Posterior cingulate gyrus (tissue), 11 donors: ENCODE measurements around the gene CDH13.
A peak's percentile ranks its signal among the peaks of the same experiment; 100 is the strongest.

Source experiments
- DNase-seq, 10 donors: peaks; one replicate each; pipeline versions ENCODE4 v3.0.0 to v3.0.0-alpha.2; 2020 to 2021; ENCODE audit warnings: mixed read lengths in 3 of 10
- intact Hi-C: fragments of 100-400 bp; cut with DNase I; formaldehyde crosslinking; loops from one replicate; pipeline ENCODE4 v1.15.1; 2023

Gene CDH13

DNA sequence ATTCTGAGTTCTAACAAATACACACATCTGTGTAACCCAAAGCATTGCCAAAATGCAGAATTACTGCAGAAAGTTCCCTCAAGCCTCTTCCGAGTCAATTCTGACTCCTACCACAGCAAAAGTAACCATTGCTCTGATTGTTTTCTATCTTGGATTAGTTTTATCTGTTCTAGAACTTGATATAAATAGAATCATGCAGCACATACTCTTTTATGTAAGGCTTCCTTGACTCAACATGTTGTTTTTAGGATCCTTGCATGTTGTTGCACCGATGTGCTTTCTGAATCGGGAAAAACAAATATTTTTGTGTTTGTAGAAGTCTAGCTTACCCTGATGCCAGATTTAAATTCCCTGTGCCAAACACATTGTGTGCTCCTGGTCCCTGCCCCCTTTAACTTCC lies 140.4 kb downstream of the CDH13 start:
- intact Hi-C loops: no loop called here

DNA sequence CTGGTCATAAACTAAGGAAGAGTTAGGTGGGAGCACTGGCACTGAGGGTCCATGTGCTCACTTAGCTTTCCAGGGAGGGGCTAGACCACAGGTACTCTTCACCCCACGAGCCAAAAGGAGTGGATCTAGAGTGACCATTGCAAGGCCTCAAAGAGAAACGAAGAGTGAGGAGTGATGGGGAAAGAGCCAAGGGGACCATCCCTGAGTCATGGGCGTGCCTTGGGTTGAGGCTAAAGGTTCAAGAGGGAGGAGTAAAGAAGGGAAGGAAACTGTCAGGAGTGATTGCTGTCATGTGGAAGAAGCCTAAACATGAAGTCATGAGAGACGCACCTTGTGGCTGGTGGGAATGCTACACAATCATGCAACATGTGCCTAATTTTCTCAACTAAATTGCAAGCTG lies 141.0 kb downstream of the CDH13 start:
- intact Hi-C loops: no loop called here
- DNase-seq: no peak

More for the DNA sequence above, 140.4 kb downstream of the CDH13 start:
- no peak for DNase-seq

DNA sequence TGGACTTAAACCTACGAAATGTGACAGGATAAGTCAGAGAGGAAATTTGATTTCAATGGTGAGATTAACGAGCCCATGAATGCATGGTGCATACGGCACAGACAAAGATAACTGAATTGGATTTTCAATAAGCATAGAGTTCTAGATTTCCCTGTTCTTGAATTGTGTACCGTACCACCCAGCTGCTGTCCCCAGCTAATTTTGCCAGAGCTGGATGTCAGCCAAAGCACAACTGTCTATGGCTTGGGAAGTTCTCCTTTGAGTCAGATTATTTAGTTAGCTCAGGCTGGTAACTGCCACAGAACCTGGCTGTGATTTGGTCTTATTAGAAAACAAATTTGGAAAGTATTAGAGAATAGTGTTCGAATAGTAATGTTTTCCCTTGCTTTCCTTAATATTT lies 143.1 kb downstream of the CDH13 start:
- peak in 4 of 10 donors; percentile 18 to 41 (median 26) for DNase-seq
- intact Hi-C loops: no loop called here

DNA sequence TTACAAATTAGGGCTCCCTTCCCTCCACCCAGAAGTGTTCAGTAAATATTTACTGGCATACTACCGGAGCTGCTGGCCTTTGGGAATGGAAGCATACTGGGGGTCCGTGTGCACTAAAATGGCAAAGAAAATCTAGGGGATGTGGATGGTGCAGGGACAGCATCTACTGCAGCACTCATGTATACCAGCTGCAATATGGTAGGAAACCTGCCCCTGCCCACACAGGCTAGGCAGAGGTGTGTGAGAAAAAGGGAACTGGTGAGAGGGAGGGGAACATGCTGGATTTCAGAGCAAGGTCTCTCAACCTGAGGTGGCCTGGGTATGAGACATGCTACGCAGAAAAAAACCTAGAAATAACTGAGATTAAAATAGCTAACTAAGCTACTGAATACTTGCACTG lies 145.4 kb downstream of the CDH13 start:
- DNase-seq: no peak
- intact Hi-C loops: no loop called here

DNA sequence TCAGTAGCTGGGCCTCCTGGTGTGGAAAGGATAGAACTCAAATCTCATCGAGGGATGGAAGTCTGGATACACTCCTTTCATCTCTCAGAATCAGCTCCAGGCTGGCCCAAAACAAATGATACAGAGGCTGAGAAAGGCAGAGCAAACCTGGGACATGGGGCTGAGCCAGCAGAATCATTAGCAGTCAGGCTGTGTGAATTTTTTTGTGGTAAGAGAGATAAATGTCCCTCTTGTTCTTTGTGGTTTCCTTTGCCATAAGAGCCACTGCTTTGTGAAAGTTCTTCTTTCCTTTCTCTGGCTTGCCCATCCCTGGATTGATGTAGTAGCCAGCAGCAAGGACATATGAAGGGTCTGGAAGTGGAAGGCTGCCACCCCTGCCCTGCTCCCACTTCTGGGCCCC lies 146.2 kb downstream of the CDH13 start:
- no peak for DNase-seq
- intact Hi-C loops: no loop called here

DNA sequence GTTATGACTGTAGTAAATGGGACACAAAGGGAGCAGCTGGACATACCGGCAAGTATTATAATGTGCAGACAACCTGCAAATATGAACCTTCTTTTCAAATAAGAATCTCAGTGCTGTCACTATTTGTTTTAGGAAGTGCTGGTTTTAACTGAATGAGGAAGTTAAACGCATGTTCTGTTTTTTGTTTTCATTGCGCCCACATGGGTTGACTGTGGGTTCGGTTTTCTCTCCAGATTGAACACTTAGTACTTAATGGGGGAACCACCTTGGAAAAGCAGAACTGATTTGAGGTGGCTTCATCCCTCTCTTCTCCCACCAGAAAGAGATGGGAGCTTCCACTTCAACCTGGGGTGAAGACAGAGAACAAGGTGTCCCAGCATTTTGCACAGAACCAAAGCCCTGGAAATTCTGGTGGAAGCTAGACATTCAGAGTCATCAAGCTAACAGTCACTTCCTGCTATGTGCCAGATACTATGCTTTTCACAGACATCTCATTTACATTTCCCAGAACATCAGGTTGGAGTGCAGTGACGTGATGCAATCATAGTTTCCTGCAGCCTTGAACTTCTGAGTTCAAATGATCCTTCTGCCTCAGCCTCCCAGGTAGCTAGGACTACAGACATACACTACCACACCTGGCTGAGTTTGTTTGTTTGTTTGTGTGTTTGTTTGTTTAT lies 149.8 kb downstream of the CDH13 start:
- intact Hi-C loops: no loop called here
- DNase-seq: no peak

DNA sequence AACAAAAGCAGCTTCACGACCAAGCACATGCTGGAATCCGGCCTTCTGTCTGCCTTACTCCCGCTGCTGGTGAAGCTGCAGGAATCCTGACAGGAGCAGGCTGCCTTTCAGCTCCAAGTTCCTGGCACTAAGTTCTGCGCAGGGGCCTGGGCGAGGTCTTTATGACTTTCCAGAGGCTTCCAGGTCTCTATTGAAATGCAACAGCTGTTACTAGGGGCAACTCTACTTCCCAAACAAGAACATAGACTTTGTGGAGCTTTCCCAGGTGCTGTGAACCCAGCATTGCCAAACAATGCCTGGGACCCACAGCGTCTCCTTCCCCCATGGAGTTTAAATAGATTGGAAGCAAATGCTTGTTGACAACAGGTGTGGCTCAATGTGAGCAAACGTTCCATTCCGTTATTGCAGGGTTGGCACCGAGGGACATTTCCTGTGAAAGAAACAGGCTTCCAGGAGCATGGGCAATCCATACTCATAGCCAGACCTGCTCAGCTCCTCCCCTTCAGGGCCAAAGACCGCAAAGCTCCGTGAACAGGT lies 156.0 kb downstream of the CDH13 start:
- intact Hi-C loops: no loop called here

DNA sequence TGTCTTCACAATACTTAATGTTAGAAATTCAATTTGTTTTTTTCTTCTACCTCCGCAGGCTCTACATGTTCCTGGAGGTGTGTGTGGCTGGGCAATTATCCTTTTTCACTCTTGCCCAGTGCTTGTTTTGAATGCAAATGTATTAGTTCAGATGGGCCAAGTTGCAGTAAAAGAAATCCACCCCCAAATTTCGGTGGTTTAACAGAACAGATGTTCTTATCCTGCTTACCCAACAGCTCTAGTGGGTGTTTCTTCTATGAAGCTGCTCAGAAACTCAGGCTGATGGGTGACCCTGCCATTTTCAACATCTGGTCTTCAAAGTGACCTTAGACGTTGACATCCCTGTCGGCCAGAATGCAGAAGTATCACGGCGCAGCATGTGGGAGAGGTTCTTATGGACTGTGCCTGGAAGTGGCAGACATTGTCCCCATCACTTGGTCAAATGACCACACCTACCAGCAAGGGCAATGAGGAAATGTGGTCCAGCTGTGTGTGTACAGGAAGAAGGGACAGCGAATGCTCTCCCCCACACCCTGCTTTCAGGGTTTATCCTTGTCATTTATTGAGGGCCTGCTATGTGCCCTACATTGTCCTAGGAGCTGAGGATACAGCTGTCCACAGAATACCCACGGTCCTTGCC lies 157.3 kb downstream of the CDH13 start:
- DNase-seq: no peak
- intact Hi-C loops: no loop called here

More for the DNA sequence above, 156.0 kb downstream of the CDH13 start:
- no peak for DNase-seq

DNA sequence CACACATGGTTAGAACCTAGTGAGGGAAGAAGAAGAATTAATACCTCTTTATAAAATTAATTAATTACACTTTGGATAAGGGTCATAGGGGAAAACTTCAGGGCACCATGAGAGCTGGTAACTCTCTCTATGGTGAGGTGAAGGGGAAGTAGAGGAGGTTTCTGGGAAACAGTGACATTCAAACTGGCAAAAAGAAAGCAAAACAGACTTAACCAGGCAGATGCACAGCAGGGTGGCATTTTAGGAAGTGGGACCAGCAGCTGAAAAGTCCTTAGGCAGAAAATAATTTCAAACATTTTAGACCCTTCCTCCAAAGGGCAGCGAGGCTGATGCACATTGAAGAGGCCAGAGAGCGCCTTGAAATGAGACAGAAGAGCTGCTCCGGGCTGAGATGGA lies 157.8 kb downstream of the CDH13 start:
- intact Hi-C loops: no loop called here
- no peak for DNase-seq

DNA sequence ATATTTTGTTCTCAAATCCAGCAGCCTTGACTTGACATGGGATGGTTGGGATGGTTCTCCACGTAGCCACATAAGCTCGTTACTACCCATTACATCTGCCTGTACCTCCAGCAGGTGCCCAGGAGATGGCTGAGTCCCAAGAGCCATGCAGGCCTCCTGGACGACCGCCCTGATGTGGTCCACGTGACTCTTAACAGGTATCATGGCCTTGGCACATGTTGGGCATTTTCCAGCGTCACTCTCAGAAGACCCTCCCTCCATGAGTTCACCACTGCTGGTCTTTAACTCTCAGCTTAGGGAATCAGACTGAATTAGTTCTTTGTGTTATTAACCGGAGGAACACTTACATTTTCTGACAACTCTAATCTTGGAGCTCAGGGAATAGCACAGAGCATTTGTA lies 161.5 kb downstream of the CDH13 start:
- DNase-seq: no peak
- intact Hi-C loops: no loop called here

DNA sequence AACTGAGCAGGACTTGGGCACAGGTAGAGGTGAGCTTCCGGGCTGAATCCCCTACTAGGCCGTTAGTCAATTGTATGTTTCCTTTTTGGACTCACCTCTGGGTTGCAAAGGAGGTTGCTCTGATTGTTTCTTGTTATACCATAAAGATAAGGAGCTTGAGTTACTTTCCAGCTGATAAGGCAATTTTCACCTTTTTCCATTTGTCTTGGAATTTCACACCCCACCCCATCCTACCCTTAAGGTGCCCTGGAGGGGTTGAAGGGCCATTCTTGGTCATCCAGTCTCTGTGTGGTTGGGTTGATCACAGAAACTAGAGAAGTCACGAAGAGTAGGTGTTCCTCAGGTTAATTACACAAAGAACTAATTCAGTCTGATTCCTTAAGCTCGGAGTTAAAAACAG lies 162.2 kb downstream of the CDH13 start:
- intact Hi-C loops: no loop called here
- DNase-seq: no peak

DNA sequence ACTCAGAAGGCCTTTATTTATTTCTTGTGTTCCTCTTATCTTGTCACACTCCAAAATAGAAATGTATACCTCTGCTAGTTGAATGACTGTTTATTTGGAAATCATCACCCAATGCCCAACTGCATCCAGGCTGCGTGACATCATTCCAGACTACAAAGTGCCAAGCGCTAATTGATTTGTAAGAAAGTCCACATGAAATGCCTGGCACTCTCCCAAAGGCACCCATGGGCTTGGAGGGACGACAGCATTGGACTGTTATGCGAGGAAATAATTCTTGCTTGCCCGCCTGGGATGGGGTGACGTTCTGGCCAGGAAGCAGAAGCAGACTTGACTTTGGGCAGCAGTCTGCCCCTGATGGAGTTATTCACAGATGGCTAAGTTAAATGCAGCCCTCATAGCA lies 165.9 kb downstream of the CDH13 start:
- DNase-seq: no peak
- intact Hi-C loops: no loop called here

DNA sequence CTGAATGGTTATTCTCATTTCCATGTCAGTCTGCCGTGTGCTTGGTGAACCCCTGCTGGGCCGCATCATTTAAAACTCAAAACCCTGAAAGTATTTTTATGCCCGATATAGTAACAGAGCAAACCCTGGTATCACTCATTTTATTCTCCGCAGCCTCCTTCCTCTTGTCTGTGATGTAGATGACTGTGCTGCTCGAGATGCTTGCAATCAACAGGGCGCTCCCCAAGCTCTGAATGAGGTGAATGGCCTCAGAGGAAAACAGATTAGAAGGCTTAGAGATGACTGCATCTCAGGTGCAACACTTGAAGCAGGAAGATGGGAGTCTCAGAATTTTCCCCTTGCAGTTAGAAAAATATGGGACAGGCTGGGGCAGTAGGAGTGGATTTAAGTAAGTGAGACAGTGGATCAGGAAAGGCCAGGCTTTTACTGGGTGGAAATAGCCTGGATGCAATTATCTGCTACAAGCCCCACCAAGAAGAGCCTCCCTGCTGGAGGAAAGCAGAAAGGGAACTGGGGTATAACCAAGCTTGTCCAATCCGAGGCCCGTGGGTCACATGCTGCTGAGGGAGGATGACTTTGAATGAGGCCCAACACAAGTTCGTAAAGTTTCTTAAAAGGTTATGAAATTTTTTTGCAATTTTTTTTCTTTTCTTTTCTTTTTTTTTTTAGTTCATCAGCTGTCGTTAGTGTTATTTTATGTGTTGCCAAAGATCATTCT lies 166.9 kb downstream of the CDH13 start:
- DNase-seq: no peak
- intact Hi-C loops: no loop called here

DNA sequence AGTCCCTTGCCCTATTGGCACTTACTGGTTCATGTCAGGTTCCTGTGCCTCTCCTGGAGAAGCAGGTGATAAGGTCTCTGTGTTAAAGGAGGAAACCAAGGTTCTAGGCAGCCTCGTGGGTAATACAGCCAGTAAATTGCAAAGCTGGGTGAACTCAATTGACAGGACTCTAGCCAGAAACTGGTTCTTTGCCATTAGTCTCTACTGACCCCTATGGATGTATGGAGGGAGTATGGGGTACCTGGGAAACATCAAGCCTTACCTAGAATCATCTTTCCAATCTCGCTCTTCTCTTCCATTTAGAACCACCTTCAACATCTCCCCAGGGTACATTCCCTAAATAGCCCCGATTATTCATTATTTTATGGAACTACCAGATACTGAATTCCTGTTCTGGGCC lies 169.3 kb downstream of the CDH13 start:
- intact Hi-C loops: no loop called here
- no peak for DNase-seq

DNA sequence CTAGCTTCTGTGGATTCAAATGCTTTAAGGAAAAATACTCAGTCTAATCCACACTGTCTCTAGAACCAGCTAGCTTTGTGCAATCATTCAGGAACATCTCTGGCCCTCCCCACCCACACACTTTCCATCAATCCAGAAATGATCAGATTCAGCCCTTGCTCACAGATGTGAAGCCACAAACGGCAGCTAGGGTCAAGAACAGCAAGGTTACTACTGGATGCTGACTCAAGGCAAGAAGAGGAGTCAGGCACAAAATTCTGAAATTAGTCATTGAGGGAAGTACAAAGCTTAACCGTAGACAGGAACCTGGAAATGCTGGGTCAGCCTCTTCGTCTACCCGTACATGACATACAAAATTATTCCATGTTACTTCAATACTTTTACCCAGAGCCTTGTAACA lies 174.6 kb downstream of the CDH13 start:
- intact Hi-C loops: no loop called here
- no peak for DNase-seq

DNA sequence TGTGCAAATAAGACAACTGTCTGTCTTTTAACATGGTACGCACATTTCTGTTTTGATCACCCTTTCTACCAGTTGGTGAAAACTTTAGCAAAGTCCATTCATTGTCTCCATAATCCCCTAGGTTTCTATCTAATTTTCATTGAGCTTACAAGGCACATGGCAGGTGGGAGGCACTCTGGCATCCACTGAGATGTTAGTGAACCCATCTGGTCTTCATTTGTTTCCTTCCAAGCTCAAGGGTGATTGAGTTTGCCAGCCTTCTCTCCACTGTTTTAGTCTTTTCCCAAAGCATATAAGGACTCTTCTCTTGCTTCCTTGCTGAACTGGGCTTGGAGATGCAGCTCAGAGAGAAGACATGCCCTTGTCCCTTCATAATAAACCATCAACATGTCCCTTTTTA lies 179.1 kb downstream of the CDH13 start:
- intact Hi-C loops: no loop called here
- DNase-seq: no peak

DNA sequence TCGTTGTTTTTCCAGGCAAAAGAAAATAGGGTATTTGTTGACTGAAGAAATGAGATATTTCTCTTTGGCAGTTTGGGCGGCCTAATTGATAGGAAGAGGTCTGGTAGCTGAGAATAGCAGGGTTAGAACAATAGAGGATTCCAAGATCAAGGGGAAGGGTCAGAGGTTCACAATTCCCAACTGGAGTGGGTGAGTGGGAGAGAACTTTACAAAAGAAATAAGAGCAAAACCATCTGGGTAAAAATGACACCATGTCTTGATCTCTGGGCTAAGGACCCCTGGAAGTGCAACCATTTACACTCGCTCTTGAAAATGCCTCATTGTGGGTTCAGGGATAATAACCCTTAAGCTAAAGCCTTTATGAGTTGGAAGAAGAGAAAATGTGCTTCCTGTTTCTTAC lies 180.5 kb downstream of the CDH13 start:
- intact Hi-C loops: no loop called here

DNA sequence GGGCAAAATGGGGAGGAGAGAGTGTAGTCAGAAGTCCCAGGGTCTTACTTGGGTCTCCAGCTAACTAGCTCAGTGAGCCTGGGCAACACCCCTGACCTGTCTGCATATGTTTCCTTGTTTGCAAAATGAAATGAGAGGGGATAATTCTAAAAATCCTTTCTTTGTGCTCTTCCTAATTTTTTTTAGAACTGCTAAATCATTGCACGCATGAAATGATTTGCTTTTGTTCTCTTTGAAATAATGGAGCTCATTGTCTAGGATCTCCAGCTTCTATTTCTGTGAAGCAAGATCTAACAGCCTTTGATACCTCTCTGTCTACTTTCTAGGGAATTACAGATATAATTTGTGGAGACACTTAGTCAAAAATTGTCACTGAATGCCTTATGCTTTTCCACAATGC lies 181.3 kb downstream of the CDH13 start:
- DNase-seq: no peak

More for the DNA sequence above, 180.5 kb downstream of the CDH13 start:
- DNase-seq: no peak

DNA sequence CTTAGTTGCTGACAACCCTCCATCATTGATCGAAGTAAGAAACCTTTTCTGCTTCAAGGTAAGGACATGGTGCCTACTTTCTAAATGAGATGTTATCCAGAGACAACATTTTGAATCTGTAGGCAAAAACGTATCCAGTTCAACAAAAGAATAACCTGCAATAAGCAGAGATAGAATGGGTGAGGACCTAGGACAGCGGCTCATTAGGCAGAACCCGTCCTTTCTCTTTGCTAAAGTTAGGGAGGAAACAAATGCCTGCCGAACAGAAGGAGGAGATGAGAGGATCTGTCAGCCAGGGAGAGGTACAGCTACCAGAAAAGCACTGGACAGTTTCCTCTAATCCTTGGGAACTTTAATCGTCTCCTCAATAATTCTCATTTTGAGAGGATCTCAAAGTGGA lies 183.3 kb downstream of the CDH13 start:
- intact Hi-C loops: no loop called here
- no peak for DNase-seq

More for the DNA sequence above, 181.3 kb downstream of the CDH13 start:
- intact Hi-C loops: no loop called here

DNA sequence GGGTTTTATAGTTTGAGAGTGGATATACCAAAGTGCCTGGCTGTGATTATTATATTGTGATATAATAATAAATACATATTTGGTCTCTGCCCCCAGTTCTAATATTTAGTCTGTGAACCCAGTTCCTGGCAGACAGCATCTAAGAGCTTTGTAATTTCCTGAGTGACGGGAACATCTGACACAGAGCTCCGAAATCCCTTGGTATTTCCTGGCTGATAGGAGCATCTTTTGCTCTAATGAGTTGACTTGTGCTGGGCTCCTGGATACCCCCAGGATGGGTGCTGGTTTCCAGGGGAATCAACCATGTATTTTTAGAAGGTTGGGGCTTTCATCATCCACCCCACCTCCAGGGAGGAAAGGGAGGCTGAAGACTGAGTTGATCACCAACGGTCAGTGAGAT lies 187.3 kb downstream of the CDH13 start:
- DNase-seq: no peak
- intact Hi-C loops: no loop called here

DNA sequence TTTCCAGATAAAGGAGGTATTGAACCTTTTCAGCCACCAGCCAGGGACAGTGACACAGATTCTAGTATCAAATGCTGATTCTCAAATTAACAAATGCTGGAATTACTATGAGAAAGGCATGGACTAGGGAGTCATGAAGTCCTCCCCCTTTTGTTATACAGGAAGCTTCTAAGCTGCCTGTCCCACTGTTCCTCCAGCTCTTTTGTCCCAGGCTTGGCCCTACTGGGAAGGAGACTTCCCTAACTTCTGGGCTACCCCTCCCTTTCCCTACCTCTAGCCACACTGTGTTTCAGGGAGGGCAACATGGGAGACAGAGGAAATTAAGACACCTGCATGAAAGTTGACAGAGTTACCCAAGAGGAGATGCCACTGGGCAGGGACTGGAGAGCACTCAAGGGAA lies 192.5 kb downstream of the CDH13 start:
- intact Hi-C loops: no loop called here
- DNase-seq: no peak

DNA sequence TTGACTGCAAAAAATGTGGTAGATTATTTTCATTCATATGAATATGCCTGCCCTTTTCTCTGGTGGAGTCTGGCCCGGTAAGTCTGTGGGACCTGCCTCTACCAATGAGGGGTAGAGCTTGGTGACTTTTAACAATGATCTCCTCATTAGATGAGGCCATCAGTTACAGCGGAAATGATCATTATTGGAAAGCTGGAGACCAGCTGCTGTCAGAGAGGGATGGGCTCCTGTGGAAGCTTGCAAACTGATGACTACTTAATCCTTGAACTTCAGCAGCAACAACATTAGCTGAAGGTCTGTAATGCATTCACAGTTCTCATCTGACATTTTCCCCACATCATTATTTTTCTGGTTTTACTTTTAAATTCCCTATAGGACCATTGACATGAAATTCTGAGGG lies 194.1 kb downstream of the CDH13 start:
- intact Hi-C loops: no loop called here
- DNase-seq: no peak
